ENCODE results near the gene CCNG2.
"Not testable (repeated sequence)": the region's sequence is repeated elsewhere in the genome, so short reads cannot be mapped to it uniquely, and the experiment has no call there.

DNA sequence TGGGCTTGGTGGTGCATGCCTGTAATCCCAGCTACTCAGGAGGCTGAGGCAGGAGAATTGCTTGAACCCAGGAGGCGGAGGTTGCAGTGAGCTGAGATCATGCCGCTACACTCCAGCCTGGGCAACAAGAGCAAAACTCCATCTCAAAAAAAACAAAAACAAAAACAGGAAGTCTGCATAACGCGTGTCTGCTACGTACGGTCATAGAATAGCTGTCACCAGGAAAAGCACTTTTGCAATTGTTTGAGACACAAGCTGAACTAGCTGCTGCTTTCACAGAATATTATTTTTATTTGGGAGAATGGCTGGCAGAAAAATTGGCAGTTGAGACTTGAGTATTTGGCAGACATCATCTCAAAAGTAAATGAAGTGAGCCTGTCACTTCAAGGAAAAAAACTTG is 19.6 kb upstream of the CCNG2 start:
- TF ChIP-seq, protein P1, sequence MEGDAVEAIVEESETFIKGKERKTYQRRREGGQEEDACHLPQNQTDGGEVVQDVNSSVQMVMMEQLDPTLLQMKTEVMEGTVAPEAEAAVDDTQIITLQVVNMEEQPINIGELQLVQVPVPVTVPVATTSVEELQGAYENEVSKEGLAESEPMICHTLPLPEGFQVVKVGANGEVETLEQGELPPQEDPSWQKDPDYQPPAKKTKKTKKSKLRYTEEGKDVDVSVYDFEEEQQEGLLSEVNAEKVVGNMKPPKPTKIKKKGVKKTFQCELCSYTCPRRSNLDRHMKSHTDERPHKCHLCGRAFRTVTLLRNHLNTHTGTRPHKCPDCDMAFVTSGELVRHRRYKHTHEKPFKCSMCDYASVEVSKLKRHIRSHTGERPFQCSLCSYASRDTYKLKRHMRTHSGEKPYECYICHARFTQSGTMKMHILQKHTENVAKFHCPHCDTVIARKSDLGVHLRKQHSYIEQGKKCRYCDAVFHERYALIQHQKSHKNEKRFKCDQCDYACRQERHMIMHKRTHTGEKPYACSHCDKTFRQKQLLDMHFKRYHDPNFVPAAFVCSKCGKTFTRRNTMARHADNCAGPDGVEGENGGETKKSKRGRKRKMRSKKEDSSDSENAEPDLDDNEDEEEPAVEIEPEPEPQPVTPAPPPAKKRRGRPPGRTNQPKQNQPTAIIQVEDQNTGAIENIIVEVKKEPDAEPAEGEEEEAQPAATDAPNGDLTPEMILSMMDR (IDR thresholded peaks at IDR 0.05; ENCODE audit: insufficient read depth, low read length, poor library complexity, severe bottlenecking), result not testable (repeated sequence)
- not testable (repeated sequence) for TF ChIP-seq EZH2phosphoT487 (conservative IDR thresholded peaks at IDR 0.05; ENCODE audit: low read length)
